Hepatocyte (in vitro differentiated cells): ENCODE results near the gene C17orf100.

Experiments
- CTCF ChIP-seq: fragments of 200-600 bp; sonication (generic); IDR thresholded peaks from 2 replicates; pipeline ENCODE4 v1.5.1; 2016; ENCODE audit warnings: antibody characterized with exemption, mild to moderate bottlenecking; ENCODE audit not compliant: poor library complexity
- EZH2 ChIP-seq: fragments of 200-600 bp; sonication (generic); IDR thresholded peaks from 2 replicates; pipeline ENCODE4 v1.6.1; 2016; ENCODE audit warnings: antibody characterized with exemption, mild to moderate bottlenecking, borderline replicate concordance

GRCh38 chr17:6651919-6652452 is 424 bp downstream of the C17orf100 start:
- no peak for TF ChIP-seq EZH2
- TF ChIP-seq CTCF = no peak
